ENCODE measurements around the gene CFL1.

The CFL1 gene

DNA sequence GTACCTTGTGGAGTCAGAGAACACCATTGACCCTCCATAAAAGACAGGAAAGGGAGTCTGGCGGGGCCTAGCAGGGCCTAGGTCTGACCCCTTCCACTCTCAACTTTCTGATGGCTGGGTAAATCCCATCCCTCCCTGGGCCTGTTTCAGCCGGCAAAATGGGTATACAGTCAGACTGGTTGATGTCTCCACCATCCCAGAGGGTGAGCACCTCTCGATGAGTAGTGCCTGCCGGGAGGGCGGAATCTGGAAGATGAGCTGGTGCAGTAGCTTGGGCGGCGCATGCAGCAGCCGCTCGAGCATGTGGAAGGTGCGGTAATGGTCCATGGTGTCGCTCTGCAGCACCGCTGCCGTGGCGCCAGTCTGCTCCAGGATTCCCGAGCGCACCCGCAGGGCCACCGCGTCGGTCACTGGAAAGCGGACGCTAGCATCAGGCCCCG lies 29.8 kb upstream of the CFL1 start:
- DNase-seq, result no peak

- no peak for DNase-seq
These were observed 29.1 kb upstream of the CFL1 start for GRCh38 chr11:65886826-65887722.

DNA sequence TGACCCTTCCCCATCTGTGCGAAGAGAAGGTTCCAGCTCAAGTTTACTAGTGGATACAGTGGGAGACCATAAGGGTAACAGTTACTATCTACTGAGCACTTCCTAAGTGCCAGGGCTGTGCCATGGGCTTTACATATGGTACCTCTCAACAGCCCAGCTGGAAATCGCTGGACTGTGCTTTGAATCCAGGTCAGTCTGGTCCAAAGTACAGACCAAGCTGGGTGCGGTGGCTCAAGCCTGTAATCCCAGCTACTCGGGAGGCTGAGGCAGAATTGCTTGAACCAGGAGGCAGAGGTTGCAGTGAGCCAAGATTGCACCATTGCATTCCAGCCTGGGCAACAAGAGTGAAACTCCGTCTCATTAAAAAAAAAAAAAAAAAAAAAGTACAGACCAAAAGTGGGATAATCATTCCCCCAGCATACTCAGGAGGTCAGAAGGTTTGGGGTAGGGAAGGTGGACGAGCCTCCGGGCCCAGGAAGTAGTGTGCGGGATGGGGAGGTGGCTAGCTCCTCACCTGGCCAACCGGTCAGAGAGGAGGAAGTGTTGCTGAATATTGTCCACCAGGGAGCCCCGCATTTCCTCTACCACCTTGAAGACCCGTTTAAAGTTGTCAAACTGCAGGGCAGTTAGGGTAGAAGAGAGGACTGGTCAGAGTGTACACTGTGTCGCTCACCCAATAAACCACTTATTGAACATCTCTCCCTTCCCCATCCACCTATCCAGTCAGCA lies 28.0 kb upstream of the CFL1 start:
- no peak for DNase-seq

GRCh38 chr11:65885231-65885630 lies 27.3 kb upstream of the CFL1 start:
- no peak for DNase-seq

DNA sequence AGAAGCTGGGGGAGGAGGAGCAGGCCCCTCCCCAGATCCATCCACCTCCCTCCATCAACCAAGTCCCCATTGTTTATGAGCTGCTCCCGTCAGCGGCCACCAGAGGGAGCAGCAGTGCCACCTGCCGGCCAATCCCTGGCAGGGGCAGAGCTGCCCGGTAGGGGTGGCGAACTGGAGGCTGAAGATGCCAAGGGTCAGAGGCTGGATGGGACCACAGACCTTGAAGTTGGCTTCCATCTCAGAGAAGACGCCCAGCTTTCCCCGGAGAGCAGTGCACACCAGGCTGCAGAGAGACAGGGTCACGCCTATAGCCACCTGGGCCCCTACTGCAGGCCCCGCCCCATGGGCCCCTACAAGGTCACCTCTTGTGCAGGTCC lies 26.7 kb upstream of the CFL1 start:
- no peak for DNase-seq

- no peak for DNase-seq
These were observed 26.1 kb upstream of the CFL1 start for GRCh38 chr11:65883786-65884715.

DNA sequence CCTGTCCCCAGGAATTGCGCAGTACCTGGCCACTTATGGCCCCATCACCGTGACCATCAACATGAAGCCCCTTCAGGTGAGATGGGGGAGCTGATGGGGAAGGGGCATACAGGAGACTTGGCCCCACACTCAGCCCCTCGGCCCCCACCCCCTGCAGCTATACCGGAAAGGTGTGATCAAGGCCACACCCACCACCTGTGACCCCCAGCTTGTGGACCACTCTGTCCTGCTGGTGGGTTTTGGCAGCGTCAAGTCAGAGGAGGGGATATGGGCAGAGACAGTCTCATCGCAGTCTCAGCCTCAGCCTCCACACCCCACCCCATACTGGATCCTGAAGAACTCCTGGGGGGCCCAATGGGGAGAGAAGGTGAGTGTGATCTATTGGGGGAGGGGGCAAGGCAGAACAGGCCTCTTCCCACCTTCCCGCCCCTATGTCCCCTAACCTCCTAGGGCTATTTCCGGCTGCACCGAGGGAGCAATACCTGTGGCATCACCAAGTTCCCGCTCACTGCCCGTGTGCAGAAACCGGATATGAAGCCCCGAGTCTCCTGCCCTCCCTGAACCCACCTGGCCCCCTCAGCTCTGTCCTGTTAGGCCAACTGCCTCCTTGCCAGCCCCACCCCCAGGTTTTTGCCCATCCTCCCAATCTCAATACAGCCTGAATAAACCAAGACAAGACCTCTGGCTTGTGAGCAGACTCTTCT lies 25.2 kb upstream of the CFL1 start:
- no peak for DNase-seq

DNA sequence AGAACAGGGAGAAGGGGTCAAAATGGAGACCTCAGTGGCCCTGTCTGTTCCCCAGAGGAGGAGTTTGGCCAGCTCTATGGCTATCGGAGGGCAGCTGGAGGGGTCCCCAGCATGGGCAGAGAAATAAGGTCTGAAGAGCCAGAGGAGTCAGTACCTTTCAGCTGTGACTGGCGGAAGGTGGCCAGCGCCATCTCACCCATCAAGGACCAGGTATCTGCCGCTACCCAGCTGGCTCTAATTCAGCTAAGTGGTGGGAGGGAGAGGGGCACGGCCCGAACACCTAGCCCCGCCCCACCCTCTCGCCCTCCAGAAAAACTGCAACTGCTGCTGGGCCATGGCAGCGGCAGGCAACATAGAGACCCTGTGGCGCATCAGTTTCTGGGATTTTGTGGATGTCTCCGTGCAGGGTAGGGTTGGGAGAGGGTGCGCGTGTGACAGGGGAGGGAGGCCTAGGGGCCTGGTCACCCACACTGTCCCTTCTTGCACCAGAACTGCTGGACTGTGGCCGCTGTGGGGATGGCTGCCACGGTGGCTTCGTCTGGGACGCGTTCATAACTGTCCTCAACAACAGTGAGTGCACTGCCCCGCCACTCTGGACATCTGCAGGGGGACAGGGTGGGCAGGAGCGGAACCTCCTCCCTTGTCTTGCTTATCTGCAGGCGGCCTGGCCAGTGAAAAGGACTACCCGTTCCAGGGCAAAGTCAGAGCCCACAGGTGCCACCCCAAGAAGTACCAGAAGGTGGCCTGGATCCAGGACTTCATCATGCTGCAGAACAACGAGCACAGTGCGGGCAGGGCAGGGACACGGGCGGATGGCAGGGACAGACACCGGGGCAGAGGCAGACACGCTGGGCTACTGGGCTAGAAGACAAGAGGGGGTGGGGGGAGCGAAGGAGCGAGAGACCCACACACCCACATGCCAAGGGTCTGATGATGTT lies 24.4 kb upstream of the CFL1 start:
- no peak for DNase-seq

GRCh38 chr11:65880844-65881421 lies 23.0 kb upstream of the CFL1 start:
- DNase-seq, result no peak

GRCh38 chr11:65880027-65880426 lies 22.0 kb upstream of the CFL1 start:
- no peak for DNase-seq

GRCh38 chr11:65879617-65880016 lies 21.6 kb upstream of the CFL1 start, which contains the start of gene CTSW:
Gene CTSW, plus strand, starts transcription at chr11:65879837. Its CDS starts 18 bp downstream, at chr11:65879855.
- no peak for DNase-seq

DNA sequence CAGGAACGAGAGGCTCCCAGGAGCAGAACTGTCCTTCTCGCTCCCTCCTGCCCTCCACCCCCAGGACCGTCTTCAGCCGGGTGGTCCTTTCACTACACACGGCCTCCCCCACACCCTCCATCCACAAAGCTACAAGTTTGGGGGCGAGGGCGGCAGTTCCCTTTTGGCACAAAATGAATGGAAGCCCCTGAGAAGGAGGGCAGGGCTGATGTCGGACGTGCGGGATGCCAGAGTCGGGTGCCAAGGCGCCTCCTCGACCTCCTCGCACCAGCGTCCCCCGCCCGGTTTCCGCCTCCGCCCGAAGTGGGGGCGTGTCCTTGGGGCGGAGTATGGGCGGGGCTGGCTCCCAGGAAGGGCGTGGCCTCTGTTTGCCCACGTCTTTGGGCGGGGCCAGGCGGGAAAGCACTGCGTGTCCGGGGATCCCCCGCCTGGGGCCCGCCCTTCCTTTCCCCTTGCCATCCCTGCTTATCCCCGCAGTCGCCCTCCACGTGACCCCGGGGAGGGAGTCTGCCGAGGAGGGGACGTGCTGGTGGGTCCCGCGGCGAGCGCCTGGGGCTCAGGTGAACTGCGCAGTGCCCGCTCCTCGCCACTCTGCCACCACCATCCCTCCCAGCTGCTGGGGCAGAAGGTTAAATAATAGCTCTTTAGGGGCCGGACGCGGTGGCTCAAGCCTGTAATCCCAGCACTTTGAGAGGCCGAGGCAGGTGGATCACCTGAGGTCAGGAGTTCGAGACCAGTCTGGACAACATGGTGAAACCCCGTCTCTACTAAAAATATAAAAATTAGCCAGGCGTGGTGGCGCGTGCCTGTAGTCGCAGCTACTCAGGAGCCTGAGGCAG lies 15.6 kb upstream of the CFL1 start:
- peak; percentile 2 for DNase-seq

DNA sequence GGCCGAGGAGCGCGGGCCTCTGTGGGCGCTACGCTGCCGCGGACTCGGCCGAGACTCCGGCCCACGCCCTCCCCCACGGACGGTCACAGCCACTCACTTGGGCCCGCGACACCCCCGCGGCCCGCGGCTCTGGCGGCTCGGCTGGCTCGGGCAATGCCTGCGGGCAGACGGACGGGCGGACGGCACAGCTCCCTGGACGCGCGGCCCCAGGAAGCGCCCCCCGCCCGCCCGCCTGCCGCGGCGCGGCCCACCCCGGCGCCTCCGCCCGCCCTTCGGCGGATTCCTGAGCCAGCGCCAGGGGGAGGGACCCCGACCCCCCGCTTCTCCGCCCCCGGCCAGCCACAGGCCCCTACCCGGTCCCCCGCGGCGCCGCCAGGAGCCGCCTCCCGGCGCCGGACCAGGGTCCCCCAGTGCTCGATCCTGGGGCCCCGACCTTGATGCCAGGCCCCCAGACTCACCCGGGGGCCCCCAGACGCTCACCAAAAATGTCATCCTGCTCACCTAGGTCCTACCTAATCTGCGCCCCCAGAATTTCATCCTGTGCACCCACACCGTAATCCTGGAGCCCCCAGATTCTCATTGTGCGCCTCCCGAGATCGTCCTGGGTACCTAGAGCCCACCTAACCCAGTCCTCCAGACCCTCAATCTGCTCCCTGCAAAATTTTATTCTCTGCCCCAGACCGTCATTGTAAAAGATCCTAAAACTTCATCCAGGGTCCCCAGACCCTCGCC lies 14.8 kb upstream of the CFL1 start, which contains the start of gene EFEMP2:
TSS of gene EFEMP2 (minus strand) at position 215 of the 732 bp plus-strand sequence. CDS start 446 bp downstream, outside the sequence.
- DNase-seq, result no peak

DNA sequence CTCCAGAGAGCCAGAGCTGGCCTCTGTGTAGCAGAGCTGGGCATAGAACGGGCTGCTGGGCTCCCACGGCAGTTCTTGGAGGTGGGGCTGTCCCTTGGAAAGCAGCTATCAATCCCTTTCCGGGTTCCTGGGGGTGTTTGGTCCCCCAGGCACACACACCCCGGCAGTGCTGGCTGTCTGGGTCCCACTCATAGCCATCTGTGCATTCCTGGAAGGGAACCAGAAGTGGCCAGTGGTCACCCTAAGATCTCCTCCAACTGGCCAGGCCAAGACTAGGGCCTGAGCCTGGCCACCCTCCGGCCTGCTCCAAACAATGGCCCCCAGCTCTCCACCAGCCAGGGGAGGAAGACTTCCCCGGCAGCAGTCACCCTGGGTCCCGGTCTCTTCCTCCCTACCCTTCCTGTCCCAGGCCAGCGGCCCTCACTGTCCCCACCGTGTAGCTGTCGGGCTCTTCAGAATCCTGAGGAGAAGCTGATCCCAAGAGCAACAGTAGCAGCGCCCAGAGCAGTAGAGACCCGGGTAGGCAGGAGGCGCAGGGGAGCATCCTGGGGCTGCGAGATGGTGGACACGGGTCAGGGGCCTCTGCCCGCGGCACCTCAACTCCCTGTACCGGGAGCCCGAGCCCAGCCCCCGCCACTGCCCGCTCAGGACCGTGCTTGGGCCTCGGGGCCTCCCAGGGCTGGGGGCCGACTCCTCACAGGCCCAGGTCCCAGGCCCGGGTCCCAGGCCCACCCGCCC lies 14.0 kb upstream of the CFL1 start:
- DNase-seq, result no peak

- DNase-seq, result no peak
These were observed 13.0 kb upstream of the CFL1 start for GRCh38 chr11:65870706-65871681.

DNA sequence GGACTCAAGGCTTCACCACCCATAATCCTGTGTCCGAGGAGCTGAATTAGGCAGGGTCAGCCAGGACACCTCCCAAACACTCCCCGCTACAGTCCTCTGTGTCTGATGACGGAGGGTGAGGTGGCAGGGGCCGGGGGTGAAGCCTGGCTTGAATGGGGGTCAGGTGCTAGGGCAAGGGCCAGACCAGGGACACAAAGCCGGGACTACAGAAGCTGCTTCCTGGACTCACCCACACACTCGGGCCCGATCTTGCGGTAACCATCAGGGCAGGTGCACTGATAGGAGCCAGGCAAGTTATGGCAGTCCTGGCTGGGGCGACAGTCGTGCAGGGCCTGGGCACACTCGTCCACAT lies 12.3 kb upstream of the CFL1 start:
- DNase-seq, result no peak

Data from SIG-M5 (cell line).